Mesothelial cell of epicardium (in vitro differentiated cells): ENCODE results near the gene GPR84. TPM values are rescaled to one million over a fixed set of nuclear protein-coding genes. Genes with fewer than 3 reads are reported as not detected.

Experiments used
- DNase-seq, 2 experiments: peaks; one replicate each; pipeline ENCODE4 v3.0.0; 2021; ENCODE audit warnings: low spot score in 2 of 2; ENCODE audit not compliant: unreplicated experiment in 2 of 2
- H3K27ac Mint-ChIP-seq: 2 replicates; pipeline ENCODE4 v1.8.0; 2021; ENCODE audit warnings: mixed read lengths
- H3K27me3 Mint-ChIP-seq: 2 replicates; pipeline ENCODE4 v1.8.0; 2021; ENCODE audit warnings: low read depth, mixed read lengths
- H3K36me3 Mint-ChIP-seq: 2 replicates; pipeline ENCODE4 v1.8.0; 2021; ENCODE audit warnings: mixed read lengths
- H3K4me1 Mint-ChIP-seq: 2 replicates; pipeline ENCODE4 v1.8.0; 2021; ENCODE audit warnings: mixed read lengths
- H3K4me3 Mint-ChIP-seq: 2 replicates; pipeline ENCODE4 v1.8.0; 2021; ENCODE audit warnings: mild to moderate bottlenecking, moderate library complexity, mixed read lengths
- H3K9me3 Mint-ChIP-seq: 2 replicates; pipeline ENCODE4 v1.8.0; 2021; ENCODE audit warnings: mixed read lengths
- CTCF ChIP-seq: fragments of 200-600 bp; sonication (generic); IDR thresholded peaks from one replicate; pipeline ENCODE4 v1.5.0; 2021; ENCODE audit warnings: antibody characterized with exemption; ENCODE audit not compliant: unreplicated experiment
- total RNA-seq: library from RNA; stranded (reverse); gene quantifications from 3 replicates; pipeline ENCODE4 v1.2.1, GENCODE V29; 2021

GPR84 gene
- total RNA-seq, 1 donor from 2014 or later = 0.18 TPM

GRCh38 chr12:54352891-54353874 lies 11.1 kb downstream of the GPR84 start:
- peak overlapping the region; percentile 99 for H3K27ac Mint-ChIP-seq
- no peaks in the 10 kb centered on the region for H3K27me3 Mint-ChIP-seq
- H3K36me3 Mint-ChIP-seq = peaks cover 3% of the 10 kb centered on the region
- TF ChIP-seq CTCF = no peak
- DNase-seq = no peak
- H3K4me1 Mint-ChIP-seq = peaks cover 51% of the 10 kb centered on the region
- peak overlapping the region; percentile 63 for H3K4me3 Mint-ChIP-seq
- H3K9me3 Mint-ChIP-seq = no peaks in the 10 kb centered on the region

GRCh38 chr12:54352022-54352531 lies 12.2 kb downstream of the GPR84 start:
- Mint-ChIP-seq H3K27me3 (no peaks in the 10 kb centered on the region), H3K36me3 (peaks cover 11% of the 10 kb centered on the region), H3K4me3 (peak overlapping the region; percentile 63), H3K9me3 (no peaks in the 10 kb centered on the region), H3K4me1 (peaks cover 51% of the 10 kb centered on the region), H3K27ac (peak overlapping the region; percentile 99)
- DNase-seq = peak; percentile 63 to 80
- TF ChIP-seq CTCF = no peak

- no peak overlapping the region for H3K4me3 Mint-ChIP-seq
- H3K4me1 Mint-ChIP-seq = peaks cover 51% of the 10 kb centered on the region
- H3K27ac Mint-ChIP-seq = peak overlapping the region; percentile 99
- no peak for TF ChIP-seq CTCF
- DNase-seq = no peak
- H3K27me3 Mint-ChIP-seq = no peaks in the 10 kb centered on the region
- H3K9me3 Mint-ChIP-seq = no peaks in the 10 kb centered on the region
- peaks cover 17% of the 10 kb centered on the region for H3K36me3 Mint-ChIP-seq
These were observed 12.9 kb downstream of the GPR84 start for GRCh38 chr12:54351341-54351740.

- Mint-ChIP-seq H3K27me3 (no peaks in the 10 kb centered on the region), H3K27ac (peak overlapping the region; percentile 99), H3K36me3 (peaks cover 17% of the 10 kb centered on the region), H3K4me3 (peak overlapping the region; percentile 18), H3K4me1 (peaks cover 51% of the 10 kb centered on the region), H3K9me3 (no peaks in the 10 kb centered on the region)
- no peak for TF ChIP-seq CTCF
- no peak for DNase-seq
These were observed 13.5 kb downstream of the GPR84 start for GRCh38 chr12:54350743-54351142.

- Mint-ChIP-seq H3K27me3 (no peaks in the 10 kb centered on the region), H3K36me3 (peaks cover 23% of the 10 kb centered on the region), H3K4me3 (no peak overlapping the region), H3K4me1 (peaks cover 51% of the 10 kb centered on the region), H3K27ac (peak overlapping the region; percentile 99), H3K9me3 (no peaks in the 10 kb centered on the region)
- TF ChIP-seq CTCF = no peak
- no peak for DNase-seq
These were observed 14.6 kb downstream of the GPR84 start for GRCh38 chr12:54349679-54350078.
